Mucosa of gallbladder (tissue), 1 donor: ENCODE results near the gene TMEM121B. TPM values are rescaled to one million over a fixed set of nuclear protein-coding genes. Genes with fewer than 3 reads are reported as not detected.

Source experiments
- DNase-seq: peaks from one replicate; pipeline ENCODE4 v3.0.0-alpha.2; 2020; ENCODE audit warnings: low spot score
- total RNA-seq: library from RNA; stranded (reverse); gene quantifications from one replicate; pipeline ENCODE4 v1.2.1, GENCODE V29; 2021
- donor health status: DM: no; HTN: no; CAD: no.

TMEM121B gene
- total RNA-seq, 1 donor from 2014 or later, result 1.7 TPM

DNA sequence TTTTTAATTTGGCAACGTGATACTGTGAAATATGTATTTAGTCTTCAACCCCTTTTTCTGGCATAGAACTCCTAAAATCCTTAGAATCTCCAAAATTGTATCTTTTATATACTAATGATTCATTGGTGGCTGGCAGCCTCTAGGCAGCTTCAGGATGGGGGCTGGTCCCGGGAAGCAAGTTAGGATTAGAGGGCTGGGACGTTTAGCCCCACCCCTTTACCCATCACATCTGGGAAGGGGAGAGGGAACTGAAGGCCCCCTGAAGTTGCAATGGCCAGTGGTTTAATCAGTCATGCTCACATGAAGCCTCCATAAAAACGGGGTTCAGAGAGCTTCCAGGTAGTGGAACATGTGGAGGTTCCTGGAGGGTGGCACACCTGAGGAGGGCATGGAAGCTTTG lies 29.3 kb downstream of the TMEM121B start:
- no peak for DNase-seq

DNA sequence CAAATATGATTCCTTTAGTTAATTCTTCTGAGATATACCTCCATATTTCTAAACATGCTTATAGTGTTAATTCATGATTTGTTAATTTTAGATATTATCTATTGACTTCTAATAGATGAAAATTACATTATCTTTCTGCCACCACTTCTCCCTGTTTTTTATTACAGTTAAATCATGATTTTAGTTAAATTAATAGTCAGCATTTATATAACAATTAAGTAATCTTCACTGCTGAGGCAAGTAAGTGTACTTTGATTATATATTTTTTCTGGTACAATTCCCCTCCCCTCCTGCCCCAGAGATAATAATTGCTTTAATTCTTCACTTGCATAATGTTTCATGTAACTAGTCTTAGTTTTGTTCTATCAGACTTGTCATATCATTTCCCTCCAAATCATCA lies 30.6 kb downstream of the TMEM121B start:
- no peak for DNase-seq

DNA sequence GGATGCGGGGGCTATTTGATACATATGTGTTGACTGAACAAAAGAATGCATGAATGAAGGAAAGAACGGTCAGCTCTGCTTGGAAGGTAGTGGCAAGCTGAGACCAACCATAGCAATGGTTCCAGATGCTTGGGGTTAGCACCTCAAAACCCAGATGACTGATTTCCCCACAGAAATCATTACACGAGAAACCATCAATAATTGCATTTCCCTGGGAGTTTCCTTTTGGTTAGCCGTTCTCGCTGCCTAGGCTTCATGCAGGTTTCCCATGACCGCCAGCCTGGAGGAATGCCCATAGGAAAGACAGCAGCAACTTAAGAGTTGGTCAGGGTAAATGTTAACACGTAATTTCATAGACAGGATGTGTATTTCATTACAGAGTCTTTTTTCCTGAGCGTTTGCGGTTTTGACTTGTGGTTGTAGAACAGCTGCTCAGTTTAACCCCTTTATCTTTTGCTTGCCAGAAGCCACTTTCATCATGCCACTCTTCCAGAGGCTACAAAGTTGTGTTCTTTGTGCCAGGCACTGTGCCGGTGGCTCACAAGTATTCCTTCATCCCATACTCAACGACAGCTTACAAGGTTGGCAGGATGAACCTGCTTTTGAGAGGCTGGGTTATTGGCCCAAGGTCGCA lies 33.5 kb downstream of the TMEM121B start:
- no peak for DNase-seq

DNA sequence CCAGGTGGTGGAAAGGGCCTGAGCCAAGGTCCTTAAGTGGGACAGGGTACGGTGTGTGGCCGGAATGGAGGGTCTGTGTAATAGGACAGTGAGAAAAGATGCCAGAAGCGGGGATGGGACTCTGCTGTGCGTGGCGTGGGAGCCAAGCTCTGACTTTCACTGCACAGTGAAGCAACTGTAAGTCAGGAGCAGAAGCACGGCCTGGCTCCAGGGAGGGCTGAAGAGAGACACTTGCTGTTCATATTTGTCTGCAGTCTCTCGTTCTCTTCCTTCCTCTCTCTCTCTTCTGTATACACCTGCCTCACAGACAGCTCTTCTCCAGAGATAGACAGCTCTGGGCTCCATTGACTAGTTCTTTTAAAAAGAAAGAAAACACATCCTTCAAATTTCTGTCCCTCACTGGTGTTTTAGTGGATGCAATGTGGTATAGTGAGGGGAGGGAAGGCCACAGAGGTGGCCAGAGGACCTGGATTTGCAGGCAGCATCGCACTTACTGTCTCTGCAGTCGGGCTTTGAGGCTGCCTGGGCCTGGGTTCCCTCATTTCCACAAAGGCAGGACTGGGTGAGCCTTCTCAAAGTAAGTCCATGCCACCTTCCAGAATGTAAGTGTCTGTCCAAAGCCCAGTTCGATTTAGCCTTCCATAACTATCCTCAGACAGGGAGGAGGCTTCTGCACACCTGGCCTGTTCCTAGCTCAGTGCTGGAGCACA lies 34.2 kb downstream of the TMEM121B start:
- no peak for DNase-seq

DNA sequence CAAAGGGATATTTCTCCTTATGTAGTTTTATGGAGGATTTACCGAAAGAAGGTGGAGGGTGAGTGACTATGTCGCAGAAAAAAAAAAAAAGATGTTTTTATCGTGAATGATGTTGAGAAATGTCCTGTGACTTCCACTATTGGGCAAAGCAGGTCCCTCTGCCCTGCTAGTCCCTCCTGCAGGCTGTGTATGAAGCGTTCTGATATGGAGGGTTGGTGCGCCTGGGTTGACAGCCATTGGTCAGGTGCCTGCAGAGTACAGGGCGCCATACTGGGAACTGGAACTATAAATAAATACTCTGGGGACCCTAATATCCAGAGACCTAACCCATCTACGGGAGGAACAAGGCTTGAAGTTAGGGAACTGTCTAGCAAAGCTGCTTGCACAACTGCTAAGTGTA lies 34.9 kb downstream of the TMEM121B start:
- DNase-seq, result no peak

DNA sequence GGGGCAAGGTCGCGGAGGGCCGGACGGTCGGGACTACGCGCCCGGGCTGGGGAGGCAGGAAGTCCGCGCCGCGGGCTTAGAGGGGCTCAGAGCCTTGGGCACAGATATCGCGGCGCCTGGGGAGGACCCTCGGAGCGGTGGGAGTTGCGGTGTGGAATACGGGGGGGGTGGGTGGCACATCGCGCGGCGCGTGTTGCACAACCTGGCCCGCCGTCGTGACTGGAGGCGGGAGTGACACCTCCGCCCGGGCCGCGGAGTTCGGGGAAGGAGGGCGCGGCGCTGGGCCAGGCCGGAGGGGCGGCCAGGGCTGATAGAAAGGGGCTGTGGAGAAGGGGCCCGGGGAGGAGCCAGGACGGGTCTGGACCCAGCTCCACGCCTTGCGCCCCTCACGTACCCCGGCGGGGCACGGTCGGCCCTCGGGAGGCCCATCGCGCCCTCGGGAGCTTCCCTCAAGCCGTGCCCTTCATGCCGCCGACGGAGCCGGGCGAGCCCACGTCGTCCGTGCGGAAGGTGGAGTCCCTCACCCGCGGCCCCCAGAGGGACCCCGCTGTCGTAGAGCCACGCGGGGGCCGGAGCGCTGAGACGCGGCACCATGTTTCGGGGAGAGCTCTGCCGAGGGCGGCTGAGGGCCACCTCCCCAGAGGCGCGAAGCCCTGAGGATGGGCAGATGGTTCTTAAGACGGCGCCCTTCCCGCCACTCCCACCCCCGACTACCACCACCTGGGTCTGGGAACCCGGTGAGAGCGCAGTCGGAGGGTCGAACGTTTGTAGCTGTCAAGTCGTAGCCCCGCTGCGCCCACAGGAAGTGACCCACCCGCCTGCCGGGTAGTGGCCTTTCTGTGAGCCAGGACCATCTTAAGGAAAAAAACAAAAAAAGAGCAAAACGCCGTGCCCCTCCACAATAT lies 35.6 kb downstream of the TMEM121B start:
- no peak for DNase-seq

DNA sequence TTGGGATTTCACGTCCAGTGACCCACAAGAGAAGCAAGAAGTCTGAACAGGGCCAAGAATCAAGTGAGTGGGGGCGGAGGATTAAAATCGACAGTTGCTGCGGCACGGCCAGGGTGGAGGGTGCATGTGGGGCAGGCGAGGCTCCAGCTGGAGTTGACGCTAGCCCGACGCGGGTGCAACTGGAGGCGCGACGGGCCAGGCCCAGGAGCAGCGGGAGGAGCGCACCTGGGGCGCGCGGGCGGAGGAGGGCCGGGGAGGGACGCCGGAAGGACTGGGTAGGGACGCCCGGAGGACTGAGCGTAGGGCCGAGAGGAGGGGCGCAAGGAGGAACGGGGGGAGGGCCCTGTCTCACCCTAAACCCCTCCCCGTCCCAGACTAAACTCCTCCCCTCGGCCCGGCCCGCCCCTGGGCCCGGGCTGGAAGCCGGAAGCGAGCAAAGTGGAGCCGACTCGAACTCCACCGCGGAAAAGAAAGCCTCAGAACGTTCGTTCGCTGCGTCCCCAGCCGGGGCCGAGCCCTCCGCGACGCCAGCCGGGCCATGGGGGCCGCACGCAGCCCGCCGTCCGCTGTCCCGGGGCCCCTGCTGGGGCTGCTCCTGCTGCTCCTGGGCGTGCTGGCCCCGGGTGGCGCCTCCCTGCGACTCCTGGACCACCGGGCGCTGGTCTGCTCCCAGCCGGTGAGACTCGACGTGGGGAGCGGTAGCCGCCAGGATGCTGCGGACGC lies 36.4 kb downstream of the TMEM121B start, which contains the start of gene IL17RA:
TSS of gene IL17RA (plus strand) at position 447 of the 723 bp plus-strand sequence. CDS start at position 539, 92 bp downstream.
- peak; percentile 91 for DNase-seq

DNA sequence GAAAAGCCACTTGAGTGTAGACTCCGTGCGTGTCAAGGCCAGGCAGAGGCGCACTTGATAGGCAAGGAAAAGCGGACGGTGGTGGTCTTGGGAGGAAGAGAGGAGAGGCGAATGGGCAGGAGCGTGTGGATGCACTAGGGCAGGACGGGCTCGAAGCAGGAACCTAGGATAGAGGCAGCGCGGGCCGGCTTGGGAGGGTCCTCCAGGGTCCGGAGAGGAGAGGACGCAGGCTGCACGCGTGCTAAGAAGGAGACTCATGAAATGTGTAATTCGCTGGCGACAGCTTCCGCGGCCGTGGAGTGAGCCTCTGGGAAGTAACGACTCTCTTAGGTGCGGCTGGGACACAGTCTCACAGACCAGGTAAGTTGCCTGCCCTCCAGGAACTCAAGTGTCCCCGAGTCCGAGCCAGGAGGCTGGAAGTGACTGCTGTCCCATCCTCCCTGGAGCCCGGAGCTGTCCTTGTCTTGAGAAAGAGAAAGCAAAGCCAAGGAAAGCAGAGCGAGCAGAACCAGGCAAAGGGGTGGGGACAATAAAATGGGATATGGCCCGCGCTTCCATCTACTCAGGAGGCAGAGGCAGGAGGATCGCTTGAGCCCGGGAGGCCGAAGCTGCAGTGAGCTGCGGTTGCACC lies 37.2 kb downstream of the TMEM121B start:
- no peak for DNase-seq

DNA sequence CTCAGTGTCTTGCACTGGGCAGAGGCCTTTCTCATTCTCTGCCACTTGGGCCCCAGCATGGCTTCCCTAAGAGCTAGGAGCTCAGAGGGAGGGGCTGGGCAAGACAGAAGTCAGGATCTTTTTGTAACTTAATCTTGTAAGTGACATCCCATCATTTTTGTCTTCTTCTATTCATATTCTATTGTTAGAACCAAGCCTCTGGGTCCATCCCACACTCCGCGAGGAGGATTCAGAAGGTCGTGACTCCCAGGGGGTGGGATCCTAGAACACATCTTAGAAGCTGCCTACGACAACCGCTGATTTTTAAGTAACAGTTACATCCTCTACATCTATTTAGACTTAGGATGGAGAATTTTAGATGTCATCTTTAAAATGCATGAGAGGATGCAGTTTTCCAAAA lies 37.9 kb downstream of the TMEM121B start:
- no peak for DNase-seq

DNA sequence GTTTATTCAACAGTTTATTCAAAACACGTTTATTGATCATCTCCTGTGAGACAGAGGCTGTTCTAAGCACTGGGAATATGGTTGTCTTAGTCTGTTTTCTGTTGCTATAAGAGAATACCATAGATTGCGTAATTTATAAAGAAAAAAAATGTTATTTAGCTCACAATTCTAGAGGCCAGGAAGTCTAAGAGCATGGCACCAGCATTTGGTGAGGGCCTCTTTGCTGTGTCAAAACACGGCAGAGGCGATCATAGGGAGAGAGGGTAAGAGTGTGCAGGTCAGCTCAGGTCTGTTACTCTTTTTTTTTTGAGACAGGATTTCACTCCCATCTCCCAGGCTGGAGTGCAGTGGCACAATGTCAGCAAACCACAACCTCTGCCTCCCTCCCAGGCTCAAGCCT lies 41.6 kb downstream of the TMEM121B start:
- DNase-seq, result no peak

DNA sequence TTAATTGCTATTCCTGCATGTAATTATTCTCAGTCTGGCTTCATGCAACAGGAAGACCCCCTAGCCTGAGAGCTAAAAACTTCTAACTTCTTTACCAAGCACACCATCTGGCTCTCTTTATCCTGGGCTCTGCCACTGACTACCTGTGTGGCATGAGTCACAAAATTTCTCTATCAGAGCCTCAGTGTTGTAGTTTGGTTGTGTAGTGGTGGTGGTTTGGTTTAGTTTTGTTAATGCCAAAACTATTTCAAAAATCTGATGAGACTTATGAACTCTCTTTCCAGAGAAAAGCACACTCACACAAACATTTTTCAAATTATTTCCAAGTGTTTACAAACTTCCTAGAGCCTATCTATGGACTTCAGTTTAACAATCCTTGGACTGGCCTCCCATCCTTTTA lies 43.9 kb downstream of the TMEM121B start:
- DNase-seq, result no peak

DNA sequence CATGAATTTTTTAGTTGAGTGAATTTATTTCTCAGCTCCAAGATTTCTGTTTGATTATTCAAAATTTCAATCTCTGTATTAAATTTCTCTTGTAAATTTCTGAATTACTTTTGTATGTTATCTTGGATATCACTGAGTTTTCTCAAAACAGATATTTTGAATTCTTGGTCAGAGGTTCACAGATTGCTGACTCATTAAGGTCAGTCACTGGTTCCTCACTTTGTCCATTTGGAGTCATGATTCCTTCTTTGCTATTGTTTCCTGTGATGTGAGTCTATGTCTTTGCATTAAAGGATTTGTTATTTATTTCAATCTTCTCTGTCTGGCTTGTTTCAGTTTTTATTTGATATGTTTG lies 46.5 kb downstream of the TMEM121B start:
- no peak for DNase-seq

DNA sequence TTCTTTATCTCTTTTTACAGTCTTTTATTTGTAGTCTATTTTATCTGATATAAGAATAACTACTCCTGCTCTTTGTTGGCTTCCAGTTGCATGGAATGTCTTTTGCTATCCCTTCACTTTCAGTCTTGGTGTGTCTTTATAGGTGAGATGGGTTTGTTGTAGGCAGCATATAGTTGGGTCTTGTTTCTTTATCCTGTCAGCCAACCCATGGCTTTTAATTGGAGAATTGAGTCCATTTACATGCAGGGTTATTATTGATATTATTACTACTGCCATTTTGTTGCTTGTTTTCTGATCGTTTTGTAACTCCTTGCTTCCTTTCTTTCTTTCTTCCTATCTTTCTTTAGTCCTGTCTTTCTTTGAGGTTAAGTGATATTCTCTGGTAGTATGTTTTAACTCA lies 48.3 kb downstream of the TMEM121B start:
- DNase-seq, result no peak

Other genes with a start within 250 kb of the TMEM121B start
- not detected for gene GAB4, start 113.1 kb downstream of the TMEM121B start, total RNA-seq
- gene IL17RA, start 36.4 kb downstream of the TMEM121B start, total RNA-seq, result 27.2 TPM
- 31.7 TPM for gene HDHD5, start 37.9 kb upstream of the TMEM121B start, total RNA-seq
- gene ADA2, start 98.1 kb upstream of the TMEM121B start, total RNA-seq, result 54.4 TPM
- 0.89 TPM for gene CECR2, start 248.1 kb upstream of the TMEM121B start, total RNA-seq